Measurements from ENCODE around the gene PITPNM2. TPM values are rescaled to one million over a fixed set of nuclear protein-coding genes. Genes with fewer than 3 reads are reported as not detected.

The PITPNM2 gene
- total RNA-seq, 3 donors from 2014 or later (not counting 1 experiment from before 2014, with no cell fraction given) = 38.9 to 94.6 (median 42.5) TPM

DNA sequence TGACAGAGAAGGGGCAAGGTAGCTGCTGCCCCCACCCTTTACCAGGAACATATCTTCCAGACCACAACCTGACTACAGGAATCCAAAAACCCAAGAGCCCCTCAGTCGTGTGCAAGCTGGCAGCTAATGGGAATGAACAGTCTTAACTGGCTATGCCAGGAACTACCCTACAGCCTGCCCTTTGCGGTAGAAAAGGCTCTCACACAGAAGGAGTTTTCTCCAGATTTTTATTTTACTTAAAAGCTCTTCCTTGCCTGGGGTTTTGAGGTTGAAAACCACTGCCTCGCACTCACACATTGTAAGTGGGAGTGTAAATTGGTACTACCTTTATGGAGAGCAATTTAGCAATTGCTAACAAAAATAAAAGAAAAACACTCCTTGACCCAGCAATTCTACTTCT, 28.3 kb downstream of the PITPNM2 start:
- DNase-seq (peak in 1 of 2 donors; percentile 31), ATAC-seq (peak in 1 of 3 donors; percentile 29)
- Mint-ChIP-seq H3K27ac (peak overlapping the region; percentile 69 to 76), H3K36me3 (no peaks in the 10 kb centered on the region), H3K27me3 (ENCODE audit: low read depth in 2 of 2) (no peaks in the 10 kb centered on the region), H3K9me3 (no peaks in the 10 kb centered on the region), H3K4me1 (peaks cover 37 to 38% of the 10 kb centered on the region in 2 donors), H3K4me3 (peak overlapping the region; percentile 75)
- no peaks in the 10 kb centered on the region for H3K27me3 ChIP-seq (ENCODE audit: control insufficient read depth, insufficient read depth, low read length)
- WGBS (ENCODE audit: insufficient coverage) = 26% methylated on average over 2 of the region's 3 CpGs
- intact Hi-C loops (cut with micrococcal nuclease) = no loop called here
- H3K4me1 ChIP-seq (ENCODE audit: control insufficient read depth, insufficient read depth, low read length) = peaks cover 40% of the 10 kb centered on the region
- no peak overlapping the region for H3K4me3 ChIP-seq (ENCODE audit: low read length)
- H3K27ac ChIP-seq (ENCODE audit: low read length) = no peak overlapping the region
- H3K9me3 ChIP-seq (ENCODE audit: control insufficient read depth, insufficient read depth, low read length) = no peaks in the 10 kb centered on the region
- TF ChIP-seq, protein P1, sequence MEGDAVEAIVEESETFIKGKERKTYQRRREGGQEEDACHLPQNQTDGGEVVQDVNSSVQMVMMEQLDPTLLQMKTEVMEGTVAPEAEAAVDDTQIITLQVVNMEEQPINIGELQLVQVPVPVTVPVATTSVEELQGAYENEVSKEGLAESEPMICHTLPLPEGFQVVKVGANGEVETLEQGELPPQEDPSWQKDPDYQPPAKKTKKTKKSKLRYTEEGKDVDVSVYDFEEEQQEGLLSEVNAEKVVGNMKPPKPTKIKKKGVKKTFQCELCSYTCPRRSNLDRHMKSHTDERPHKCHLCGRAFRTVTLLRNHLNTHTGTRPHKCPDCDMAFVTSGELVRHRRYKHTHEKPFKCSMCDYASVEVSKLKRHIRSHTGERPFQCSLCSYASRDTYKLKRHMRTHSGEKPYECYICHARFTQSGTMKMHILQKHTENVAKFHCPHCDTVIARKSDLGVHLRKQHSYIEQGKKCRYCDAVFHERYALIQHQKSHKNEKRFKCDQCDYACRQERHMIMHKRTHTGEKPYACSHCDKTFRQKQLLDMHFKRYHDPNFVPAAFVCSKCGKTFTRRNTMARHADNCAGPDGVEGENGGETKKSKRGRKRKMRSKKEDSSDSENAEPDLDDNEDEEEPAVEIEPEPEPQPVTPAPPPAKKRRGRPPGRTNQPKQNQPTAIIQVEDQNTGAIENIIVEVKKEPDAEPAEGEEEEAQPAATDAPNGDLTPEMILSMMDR (IDR thresholded peaks at IDR 0.05) = no peak
- H3K36me3 ChIP-seq (ENCODE audit: control insufficient read depth, insufficient read depth, low read length) = no peaks in the 10 kb centered on the region

DNA sequence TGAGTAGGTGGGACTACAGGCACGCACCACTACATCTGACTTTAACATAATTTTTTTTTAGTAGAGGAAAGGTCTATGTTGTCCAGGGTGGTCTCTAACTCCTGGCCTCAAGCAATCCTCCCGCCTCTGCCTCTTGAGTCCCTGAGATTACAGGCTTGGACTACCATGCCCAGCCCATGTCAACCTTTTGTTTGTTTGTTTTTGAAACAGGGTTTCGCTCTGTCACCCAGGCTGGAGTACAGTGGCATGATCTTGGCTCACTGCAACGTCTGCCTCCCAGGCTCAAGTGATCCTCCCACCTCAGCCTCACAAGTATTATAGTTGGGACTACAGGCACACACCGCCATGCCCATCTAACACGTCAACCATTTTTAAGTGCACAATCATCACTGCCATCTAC, 29.2 kb downstream of the PITPNM2 start:
- H3K36me3 Mint-ChIP-seq = no peaks in the 10 kb centered on the region
- intact Hi-C loops (cut with micrococcal nuclease) = no loop called here
- H3K4me3 ChIP-seq (ENCODE audit: low read length) = no peak overlapping the region
- no peak overlapping the region for H3K4me3 Mint-ChIP-seq
- no peaks in the 10 kb centered on the region for H3K36me3 ChIP-seq (ENCODE audit: control insufficient read depth, insufficient read depth, low read length)
- no peak overlapping the region for H3K27ac Mint-ChIP-seq
- no peaks in the 10 kb centered on the region for H3K27me3 ChIP-seq (ENCODE audit: control insufficient read depth, insufficient read depth, low read length)
- DNase-seq (no peak), ATAC-seq (no peak)
- WGBS (ENCODE audit: insufficient coverage) = 96% methylated on average over 5 of the region's 6 CpGs
- H3K27me3 Mint-ChIP-seq (ENCODE audit: low read depth in 2 of 2) = no peaks in the 10 kb centered on the region
- no peaks in the 10 kb centered on the region for H3K9me3 ChIP-seq (ENCODE audit: control insufficient read depth, insufficient read depth, low read length)
- H3K9me3 Mint-ChIP-seq = no peaks in the 10 kb centered on the region
- TF ChIP-seq, protein P1 (IDR thresholded peaks at IDR 0.05) = no peak
- H3K4me1 ChIP-seq (ENCODE audit: control insufficient read depth, insufficient read depth, low read length) = peaks cover 40% of the 10 kb centered on the region
- no peak overlapping the region for H3K27ac ChIP-seq (ENCODE audit: low read length)
- H3K4me1 Mint-ChIP-seq = peaks cover 35 to 36% of the 10 kb centered on the region in 2 donors

DNA sequence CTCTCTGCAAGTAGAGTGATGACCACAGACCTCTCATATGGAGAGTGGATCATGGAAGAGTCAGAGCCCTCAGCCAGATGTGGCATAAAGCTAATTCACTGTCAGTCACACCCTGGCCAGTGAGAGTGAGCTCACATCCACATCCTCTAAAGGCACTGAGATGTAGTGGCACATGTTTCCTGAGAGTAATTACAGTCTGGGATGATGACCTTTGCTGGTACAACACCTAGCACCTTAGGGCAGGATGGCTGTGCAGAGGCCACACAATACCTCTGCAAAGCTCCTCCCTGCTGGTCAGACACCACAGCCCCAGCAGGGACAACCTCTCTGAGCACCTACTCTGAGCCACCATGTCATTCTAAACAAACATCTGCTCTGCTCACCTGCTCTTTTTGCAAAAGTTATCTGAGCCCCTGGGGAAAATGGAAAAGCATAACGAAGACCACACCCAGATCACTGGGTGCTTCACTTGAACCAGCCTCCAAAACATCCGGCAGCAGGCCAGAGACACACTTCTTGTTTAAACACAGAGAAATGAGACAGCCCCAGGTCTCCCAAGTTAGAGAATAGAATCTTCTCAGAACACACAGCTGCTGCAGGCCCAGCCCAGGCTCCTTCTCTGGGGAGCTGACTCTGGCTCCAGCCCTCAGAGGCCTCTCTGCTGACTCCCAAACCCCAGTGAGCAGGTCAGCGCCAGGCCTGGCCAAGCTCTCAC, 30.3 kb downstream of the PITPNM2 start:
- Histone ChIP-seq H3K4me1 (ENCODE audit: control insufficient read depth, insufficient read depth, low read length) (peaks cover 44% of the 10 kb centered on the region), H3K27ac (ENCODE audit: low read length) (peak overlapping the region; percentile 56), H3K4me3 (ENCODE audit: low read length) (no peak overlapping the region), H3K9me3 (ENCODE audit: control insufficient read depth, insufficient read depth, low read length) (no peaks in the 10 kb centered on the region), H3K27me3 (ENCODE audit: control insufficient read depth, insufficient read depth, low read length) (no peaks in the 10 kb centered on the region), H3K36me3 (ENCODE audit: control insufficient read depth, insufficient read depth, low read length) (no peaks in the 10 kb centered on the region)
- peak in 2 of 3 donors; percentile 36 to 46 for ATAC-seq
- TF ChIP-seq, protein P1 (IDR thresholded peaks at IDR 0.05) = no peak
- Mint-ChIP-seq H3K4me3 (no peak overlapping the region), H3K36me3 (no peaks in the 10 kb centered on the region), H3K9me3 (no peaks in the 10 kb centered on the region), H3K27me3 (ENCODE audit: low read depth in 2 of 2) (no peaks in the 10 kb centered on the region), H3K27ac (peak overlapping the region; percentile 14 to 49), H3K4me1 (peaks cover 34 to 35% of the 10 kb centered on the region in 2 donors)
- peak in 1 of 2 donors; percentile 51 for DNase-seq
- 80% methylated on average over 3 of the region's 3 CpGs for WGBS (ENCODE audit: insufficient coverage)
- intact Hi-C loops (cut with micrococcal nuclease) = no loop called here
